HT-29 (cell line): ENCODE data around the gene XRCC3. TPM values are rescaled to one million over a fixed set of nuclear protein-coding genes. Genes with fewer than 3 reads are reported as not detected.
"Not testable (repeated sequence)": the region's sequence is repeated elsewhere in the genome, so short reads cannot be mapped to it uniquely, and the experiment has no call there.

Source experiments
- DNase-seq: peaks from one replicate; pipeline ENCODE4 v3.0.0-alpha.2; 2015; ENCODE audit warnings: low spot score
- small RNA-seq: library from RNA; depleted of rRNA; stranded (forward); fragments of <200 nt; gene quantifications from one replicate; pipeline ENCODE3, GENCODE V24; 2014
- total RNA-seq: library from RNA; depleted of rRNA; stranded (reverse); fragments of >200 nt; shearing (Covaris generic); gene quantifications from 2 replicates; pipeline ENCODE4 v1.2.3, GENCODE V29; 2014; rRNA removed

Gene XRCC3
- total RNA-seq, 1 experiment from 2014 or later: 86.3 TPM

DNA sequence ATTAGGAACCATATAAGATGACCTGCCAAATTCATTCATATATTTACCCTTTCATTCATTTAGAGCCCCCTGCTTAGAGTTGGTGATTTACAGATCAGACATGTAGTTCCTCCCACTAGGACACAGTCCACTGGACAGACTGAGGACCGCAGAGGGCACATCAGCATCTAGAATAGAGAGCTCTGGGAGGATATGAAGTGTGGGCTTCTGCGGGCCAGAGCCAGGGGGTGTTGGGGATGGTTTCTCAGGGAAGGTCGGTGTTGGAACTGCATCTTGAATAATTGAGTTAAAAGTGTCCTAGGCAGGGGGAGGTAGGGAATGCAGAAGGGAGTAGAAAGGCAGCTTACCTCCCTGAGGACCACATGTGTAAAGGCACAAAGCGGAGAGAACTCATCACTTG lies 43.3 kb downstream of the XRCC3 start:
- no peak for DNase-seq

DNA sequence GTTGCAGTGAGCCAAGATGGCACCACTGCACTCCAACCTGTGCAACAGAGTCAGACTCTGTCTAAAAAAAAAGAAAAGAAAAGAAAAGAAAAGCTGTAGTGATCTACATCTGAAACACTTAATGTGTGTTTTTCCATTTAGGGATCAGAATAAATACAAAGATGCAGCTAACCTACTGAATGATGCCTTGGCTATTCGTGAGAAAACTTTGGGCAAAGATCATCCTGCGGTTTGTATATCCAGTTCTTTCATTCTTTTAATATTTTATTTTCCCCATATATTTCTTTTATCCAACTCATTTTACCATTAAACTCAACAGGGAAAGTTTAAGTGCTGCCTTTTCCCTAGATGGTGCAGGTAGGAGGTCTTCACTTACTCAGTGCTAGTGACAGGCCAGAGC lies 45.9 kb downstream of the XRCC3 start:
- DNase-seq: no peak

DNA sequence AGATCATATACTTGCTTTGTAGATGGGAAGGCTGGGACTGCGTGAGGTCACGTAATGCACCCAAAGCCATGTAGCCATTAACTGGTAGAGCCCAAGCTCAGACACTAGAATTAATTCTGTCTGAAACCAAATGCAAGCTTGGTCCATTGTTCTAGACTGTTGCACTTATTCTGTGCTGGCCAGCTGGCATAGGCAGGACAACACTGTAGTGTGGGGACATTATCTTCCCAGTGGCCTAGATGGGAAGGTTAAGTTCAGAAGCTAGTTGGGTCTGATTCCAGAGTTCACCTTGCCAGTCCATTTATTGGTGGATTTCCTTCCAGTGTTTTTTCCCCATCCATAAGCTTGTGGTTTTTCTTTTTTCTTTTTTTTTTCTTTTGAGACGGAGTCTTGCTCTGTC lies 47.1 kb downstream of the XRCC3 start:
- no peak for DNase-seq

DNA sequence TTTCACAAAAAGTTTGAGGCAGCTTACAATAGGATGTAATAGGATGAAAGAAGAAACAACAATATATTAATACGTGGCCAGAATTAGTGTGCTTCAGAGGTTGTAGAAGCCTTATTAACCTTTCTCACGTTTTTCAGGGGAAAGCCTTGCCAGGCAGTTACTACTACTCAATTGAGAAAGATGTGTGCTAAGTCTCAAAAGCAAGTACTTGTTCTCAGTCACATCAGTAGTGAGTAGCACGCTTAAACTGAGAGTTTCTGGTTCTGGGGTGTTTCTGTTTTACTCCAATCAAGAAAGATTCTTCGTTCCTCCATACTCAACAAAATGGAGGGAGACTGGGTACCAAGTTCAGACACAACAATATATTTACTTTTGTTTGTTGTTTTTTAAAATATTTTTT lies 47.6 kb downstream of the XRCC3 start:
- DNase-seq: no peak

DNA sequence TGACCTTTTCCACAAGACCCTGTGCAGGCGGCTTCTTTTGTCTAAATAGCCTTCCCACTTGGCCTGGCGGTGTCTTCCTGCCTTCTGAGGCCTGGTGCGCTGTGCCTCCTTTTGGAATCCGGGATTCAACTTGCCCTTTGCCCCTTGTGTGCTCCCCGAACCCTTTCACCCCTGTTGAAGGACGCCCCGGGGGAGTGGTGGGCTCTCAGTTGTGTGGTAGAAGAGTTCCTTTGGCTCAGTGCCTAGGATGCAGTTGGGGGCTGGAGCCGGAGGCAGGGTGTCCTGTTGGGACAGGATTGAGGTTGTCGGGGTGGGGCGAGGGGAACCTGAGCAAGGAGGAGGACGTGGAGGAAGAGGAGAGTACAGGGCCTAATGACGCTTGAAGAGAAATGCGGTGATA lies 51.7 kb downstream of the XRCC3 start:
- no peak for DNase-seq

DNA sequence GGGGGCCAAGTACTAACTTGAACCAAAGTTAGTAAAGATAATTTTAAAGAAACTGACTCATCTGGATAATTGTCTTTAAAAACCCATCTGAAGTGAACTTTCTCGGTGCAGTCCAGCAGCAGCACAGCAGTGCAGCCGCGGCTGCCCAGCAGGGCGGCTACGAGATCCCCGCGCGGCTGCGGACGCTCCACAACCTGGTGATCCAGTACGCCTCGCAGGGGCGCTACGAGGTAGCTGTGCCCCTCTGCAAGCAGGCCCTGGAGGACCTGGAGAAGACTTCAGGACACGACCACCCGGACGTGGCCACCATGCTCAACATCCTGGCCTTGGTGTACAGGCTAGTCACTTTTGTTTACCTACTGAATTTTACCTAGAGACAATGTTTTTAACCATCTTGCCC lies 52.7 kb downstream of the XRCC3 start:
- no peak for DNase-seq

DNA sequence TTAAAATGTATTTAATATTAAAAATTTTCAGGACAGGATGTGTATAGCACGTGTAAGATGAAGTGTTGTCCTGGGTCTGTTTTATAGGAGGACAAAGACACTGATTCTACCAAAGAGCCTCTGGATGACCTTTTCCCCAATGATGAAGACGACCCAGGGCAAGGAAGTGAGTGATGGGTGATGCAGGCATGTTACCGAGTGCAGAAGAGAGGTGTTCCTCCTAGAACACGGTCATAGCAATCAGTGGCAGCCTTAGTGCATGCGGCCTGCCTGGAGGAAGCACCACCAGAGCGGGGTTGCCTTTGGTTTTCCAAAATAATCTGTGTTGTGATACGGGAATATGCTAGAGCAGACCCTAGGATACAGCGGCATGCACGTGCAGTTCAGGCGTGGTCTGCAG lies 53.2 kb downstream of the XRCC3 start:
- DNase-seq: no peak

DNA sequence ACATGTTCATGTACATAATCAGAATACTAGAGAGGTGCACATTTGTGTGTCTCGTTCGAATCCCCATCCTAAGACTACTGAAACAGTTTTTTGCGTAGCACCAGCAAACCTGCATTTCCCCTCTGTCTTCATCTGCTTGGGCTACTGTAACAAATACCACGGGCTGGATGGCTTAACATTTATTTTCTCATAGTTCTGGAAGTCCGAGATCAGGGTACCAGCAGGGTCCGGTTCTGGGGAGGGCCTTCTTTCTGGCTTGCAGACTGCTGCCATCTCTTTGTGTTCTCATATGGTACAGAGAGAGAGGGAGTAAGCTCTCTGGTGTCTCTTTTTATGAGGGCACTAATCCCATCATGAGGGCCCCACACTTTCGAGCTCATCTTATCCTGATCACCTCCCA lies 55.6 kb downstream of the XRCC3 start:
- no peak for DNase-seq

DNA sequence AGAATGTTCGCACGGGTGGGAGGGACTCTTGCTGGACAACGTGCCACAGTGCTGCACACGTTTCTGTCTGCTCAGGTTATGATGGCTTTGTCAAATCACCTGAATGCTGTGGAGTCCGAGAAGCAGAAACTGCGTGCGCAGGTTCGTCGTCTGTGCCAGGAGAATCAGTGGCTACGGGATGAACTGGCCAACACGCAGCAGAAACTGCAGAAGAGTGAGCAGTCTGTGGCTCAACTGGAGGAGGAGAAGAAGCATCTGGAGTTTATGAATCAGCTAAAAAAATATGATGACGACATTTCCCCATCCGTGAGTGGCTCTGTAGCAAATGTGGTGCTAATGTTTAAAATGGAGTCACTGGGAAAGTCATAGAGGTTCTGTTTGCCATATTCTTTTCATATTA lies 57.8 kb downstream of the XRCC3 start:
- no peak for DNase-seq

DNA sequence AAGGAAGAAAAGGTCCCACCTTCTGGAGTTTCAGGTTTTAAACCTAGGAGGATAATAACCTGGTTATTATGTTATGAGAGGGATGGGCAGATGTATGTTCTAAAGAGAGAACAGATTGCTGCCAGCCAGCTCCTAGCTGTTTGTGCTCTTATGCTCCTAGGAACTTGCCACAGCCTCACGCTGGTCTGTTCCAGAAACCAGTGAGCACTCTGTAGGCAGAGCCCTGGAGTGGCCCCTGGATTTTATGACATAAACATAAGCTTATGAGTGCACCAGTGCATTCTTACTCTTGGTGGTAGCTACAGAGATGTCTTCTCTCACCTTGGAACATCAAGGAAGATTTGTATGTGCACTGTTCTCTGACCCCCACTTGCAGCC lies 58.5 kb downstream of the XRCC3 start:
- DNase-seq: no peak

DNA sequence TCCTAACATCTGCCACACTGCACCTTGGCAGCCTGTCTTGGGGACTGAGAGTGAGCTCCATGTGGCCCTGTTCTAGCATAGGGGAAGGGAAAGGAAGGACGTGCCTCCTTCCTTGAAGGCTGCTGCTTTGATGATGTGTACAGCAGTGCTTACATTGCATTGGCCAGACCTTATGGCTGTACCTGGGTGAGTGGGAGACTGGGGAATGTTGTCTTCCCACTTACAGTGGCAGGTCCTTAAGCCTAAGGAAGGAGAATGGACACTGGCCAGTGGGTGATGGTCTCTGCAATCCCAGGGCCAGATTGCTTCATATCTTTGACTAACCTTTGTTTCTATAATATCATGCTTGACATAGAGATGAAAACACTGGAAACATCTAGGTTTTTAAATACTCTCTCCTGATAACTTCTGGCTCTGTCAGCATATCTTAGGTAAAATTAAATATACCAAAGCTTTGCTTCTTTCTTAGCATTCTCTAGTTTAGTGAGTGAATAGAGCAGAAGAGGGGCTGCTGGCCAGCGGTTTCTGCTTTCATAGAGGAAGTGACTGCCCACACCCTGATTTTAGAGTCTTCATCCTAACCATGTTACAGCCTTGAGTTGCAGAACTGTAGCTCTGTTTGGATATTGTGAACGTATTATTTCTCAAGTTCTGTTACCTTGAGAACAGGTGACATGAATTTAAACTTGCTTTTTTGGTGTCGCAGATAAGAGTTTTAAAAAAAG lies 59.1 kb downstream of the XRCC3 start:
- no peak for DNase-seq

DNA sequence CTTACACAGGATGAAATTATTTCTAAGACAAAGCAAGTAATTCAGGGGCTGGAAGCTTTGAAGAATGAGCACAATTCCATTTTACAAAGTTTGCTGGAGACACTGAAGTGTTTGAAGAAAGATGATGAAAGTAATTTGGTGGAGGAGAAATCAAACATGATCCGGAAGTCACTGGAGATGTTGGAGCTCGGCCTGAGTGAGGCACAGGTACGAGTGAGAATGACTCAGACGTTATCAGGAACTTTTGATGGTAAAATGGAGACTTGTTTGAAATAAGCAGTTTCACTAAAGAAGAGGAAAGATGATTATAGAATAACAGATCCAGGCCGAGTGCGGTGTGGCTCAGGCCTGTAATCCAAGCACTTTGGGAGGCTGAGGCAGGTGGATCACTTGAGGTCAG lies 60.6 kb downstream of the XRCC3 start:
- DNase-seq: no peak

DNA sequence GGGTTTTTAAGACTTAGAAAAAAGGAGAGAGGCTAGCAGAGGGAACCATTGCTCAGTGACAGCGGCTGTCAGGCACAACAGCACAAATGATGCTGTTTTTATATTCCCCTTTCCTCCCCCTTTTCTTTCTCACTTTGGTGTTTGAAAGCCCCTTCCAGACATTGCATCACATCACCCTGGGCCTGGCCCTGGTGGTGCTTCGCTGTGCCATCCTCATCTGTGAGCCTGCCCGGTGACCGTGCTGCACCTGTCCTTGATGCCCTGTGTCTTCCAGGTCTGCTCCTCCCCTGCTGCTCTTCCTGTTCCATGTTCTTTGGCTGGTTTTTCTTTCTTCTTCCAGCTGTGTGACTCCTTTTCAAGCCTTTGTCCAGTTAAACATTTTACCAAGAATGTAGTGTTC lies 61.4 kb downstream of the XRCC3 start:
- DNase-seq: no peak

DNA sequence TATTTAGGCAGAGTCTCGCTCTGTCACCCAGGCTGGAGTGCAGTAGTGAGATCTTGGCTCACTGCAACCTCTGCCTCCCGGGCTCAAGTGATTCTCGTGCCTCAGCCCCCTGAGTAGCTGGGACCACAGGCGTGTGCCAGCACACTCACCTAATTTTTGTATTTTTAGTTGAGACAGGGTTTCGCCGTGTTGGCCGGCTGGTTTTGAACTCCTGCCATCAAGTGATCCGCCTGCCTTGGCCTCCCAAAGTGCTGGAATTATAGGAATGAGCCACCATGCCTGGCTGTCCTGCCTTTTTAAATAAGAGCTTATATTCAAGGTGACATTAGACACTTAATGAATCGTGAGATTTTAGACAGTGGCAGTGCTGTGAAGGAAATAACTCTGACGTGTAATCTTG lies 61.9 kb downstream of the XRCC3 start:
- DNase-seq: not testable (repeated sequence)

DNA sequence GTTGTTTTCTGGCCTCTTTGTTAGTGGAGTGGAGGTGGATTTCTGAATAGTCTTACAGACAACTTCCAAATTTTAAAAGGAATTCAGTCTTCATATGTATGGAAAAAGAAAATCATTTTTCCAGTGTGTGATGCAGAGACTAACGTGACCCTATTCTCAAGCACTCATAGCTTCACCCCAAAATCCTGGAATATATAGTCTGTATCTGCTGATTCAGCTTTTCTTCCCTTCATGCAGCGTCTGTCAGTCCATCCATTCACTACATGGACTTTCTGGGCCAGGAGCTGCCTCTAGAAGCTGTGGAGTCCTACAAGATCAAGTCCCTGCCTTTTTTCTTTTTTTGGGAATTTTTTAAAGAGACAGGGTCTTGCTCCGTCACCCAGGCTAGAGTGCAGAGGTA lies 62.4 kb downstream of the XRCC3 start:
- no peak for DNase-seq

DNA sequence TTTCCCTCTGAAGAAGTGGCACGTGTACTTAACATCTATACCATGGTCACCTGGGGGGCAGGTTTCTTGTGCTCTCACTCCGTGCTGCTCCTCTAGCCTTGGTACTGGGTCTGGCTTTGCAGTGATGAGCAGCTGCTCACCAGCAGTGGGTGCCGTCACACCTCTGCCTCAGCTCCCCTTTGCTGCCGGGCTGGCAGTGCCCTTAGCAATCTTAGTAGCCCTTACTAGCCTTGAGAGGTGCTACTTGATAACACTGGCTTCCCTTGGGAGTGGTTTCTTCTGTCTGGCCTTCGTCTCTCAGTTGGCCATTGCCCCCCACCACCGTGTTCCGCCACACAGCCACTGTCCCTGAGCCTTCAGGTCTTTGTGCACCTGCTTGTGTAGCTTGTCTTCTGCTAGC lies 63.7 kb downstream of the XRCC3 start:
- DNase-seq: no peak

DNA sequence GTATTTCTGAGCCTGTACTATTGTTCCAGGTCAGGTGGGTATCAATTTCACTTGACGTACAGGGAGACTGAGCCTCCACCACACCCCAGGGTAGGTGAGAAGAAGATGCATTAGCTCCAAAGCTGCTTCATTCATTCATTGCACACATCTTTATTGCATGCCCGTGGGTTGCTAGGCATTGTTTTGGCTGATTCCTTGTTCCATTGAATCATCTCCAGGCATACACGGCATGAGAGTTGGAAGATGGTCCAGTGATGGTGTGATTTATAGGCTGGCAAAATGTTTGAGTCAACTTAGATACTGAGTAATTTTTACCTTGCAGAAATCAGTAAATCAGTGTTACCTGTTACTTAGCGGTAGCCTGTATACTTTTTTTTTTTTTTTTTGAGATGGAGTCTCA lies 65.0 kb downstream of the XRCC3 start:
- DNase-seq: no peak

DNA sequence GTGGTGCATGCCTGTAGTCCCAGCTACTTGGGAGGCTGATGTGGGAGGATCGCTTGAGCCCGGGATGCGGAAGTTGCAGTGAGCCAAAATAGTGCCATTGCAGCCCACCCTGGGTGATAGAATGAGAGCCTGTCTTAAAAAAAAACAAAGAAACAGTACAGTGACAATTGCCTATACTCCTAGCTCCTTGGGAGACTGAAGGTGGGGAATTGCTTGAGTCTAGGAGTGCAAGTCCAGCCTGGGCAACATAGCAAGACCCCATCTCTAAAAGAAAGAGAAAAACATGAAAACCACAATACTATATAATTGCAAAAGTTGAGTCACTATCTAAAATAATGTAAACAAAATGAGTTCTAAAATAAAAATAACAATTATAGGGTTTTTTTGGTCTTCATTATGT lies 66.2 kb downstream of the XRCC3 start:
- DNase-seq: no peak

Small RNA genes within 50 kb of the gene (small RNA-seq; reads per million reads assigned to genes)
- gene RF00019: not detected

Other genes with a start within 250 kb of the XRCC3 start
- 446 and 513 TPM in 2 replicates for gene CKB, start 192.6 kb downstream of the XRCC3 start, total RNA-seq
- 49.8 and 50.8 TPM in 2 replicates for gene TRMT61A, start 186.3 kb downstream of the XRCC3 start, total RNA-seq
- gene BAG5, start 152.8 kb downstream of the XRCC3 start, total RNA-seq: 11.7 and 12.1 TPM in 2 replicates
- 11.2 and 15.3 TPM in 2 replicates for gene COA8, start 152.5 kb downstream of the XRCC3 start, total RNA-seq
- gene KLC1, start 86.2 kb downstream of the XRCC3 start, total RNA-seq: 93.5 and 102 TPM in 2 replicates
- 37.6 and 40.0 TPM in 2 replicates for gene ZFYVE21, start 359 bp upstream of the XRCC3 start, total RNA-seq
- 4.5 and 9.1 TPM in 2 replicates for gene PPP1R13B, start 132.1 kb upstream of the XRCC3 start, total RNA-seq
- gene TDRD9, start 213.0 kb upstream of the XRCC3 start, total RNA-seq: 0.03 TPM in 1 of 2 replicates, not detected in the other
- gene RD3L, start 227.1 kb upstream of the XRCC3 start, total RNA-seq: not detected in 2 replicates